H9 (cell line): Measurements from ENCODE around the gene NDUFA12. TPM values are rescaled to one million over a fixed set of nuclear protein-coding genes. Genes with fewer than 3 reads are reported as not detected.

Experiments
- DNase-seq: peaks from one replicate; pipeline ENCODE4 v3.0.0-alpha.2; 2017
- H2AFZ ChIP-seq: one replicate; pipeline ENCODE4 v1.6.1; 2013; ENCODE audit warnings: mild to moderate bottlenecking, low read length, control low read depth, moderate library complexity
- H2AK5ac ChIP-seq: 2 replicates; pipeline ENCODE4 v1.6.1; 2013; ENCODE audit warnings: low read length, control low read depth, mixed read lengths; ENCODE audit not compliant: insufficient read length
- H2BK120ac ChIP-seq: one replicate; pipeline ENCODE4 v1.6.1; 2013; ENCODE audit warnings: low read depth, mild to moderate bottlenecking, low read length, control low read depth, inconsistent platforms; ENCODE audit not compliant: poor library complexity, severe bottlenecking
- H2BK12ac ChIP-seq: 2 replicates; pipeline ENCODE4 v1.6.1; 2013; ENCODE audit warnings: low read length, control low read depth, mixed read lengths, low read depth; ENCODE audit not compliant: insufficient read length
- H2BK15ac ChIP-seq: 2 replicates; pipeline ENCODE4 v1.6.1; 2013; ENCODE audit warnings: low read depth, low read length, control low read depth
- H2BK20ac ChIP-seq: one replicate; pipeline ENCODE4 v1.6.1; 2013; ENCODE audit warnings: low read depth, mild to moderate bottlenecking, low read length, control low read depth, inconsistent platforms; ENCODE audit not compliant: poor library complexity, severe bottlenecking
- H2BK5ac ChIP-seq: 2 replicates; pipeline ENCODE4 v1.6.1; 2013; ENCODE audit warnings: low read length, control low read depth, mixed read lengths; ENCODE audit not compliant: insufficient read length
- H3K14ac ChIP-seq: 2 replicates; pipeline ENCODE4 v1.6.1; 2013; ENCODE audit warnings: low read length, control low read depth; ENCODE audit not compliant: insufficient read depth
- H3K18ac ChIP-seq: 2 replicates; pipeline ENCODE4 v1.6.1; 2013; ENCODE audit warnings: low read depth, mild to moderate bottlenecking, mixed read lengths, low read length, control low read depth; ENCODE audit not compliant: insufficient read length
- H3K23ac ChIP-seq: 2 replicates; pipeline ENCODE4 v1.6.1; 2013; ENCODE audit warnings: low read length, control low read depth, mixed read lengths, low read depth; ENCODE audit not compliant: insufficient read length
- H3K23me2 ChIP-seq: 2 replicates; pipeline ENCODE4 v1.6.1; 2013; ENCODE audit warnings: low read depth, mild to moderate bottlenecking, mixed read lengths, low read length, control low read depth; ENCODE audit not compliant: insufficient read length, poor library complexity, severe bottlenecking
- H3K27ac ChIP-seq: 2 replicates; pipeline ENCODE4 v1.5.1; 2013; ENCODE audit warnings: low read length, control low read depth, mixed read lengths, low read depth; ENCODE audit not compliant: insufficient read length
- H3K27me3 ChIP-seq: 2 replicates; pipeline ENCODE4 v1.6.1; 2013; ENCODE audit warnings: low read length, control low read depth, inconsistent platforms; ENCODE audit not compliant: insufficient read depth
- H3K4ac ChIP-seq: 2 replicates; pipeline ENCODE4 v1.6.1; 2013; ENCODE audit warnings: low read depth, mild to moderate bottlenecking, control low read depth, inconsistent platforms, low read length, moderate library complexity
- H3K4me1 ChIP-seq: 2 replicates; pipeline ENCODE4 v1.6.1; 2013; ENCODE audit warnings: low read length, control low read depth, inconsistent platforms; ENCODE audit not compliant: insufficient read depth
- H3K4me2 ChIP-seq: 2 replicates; pipeline ENCODE4 v1.6.1; 2013; ENCODE audit warnings: low read length, control low read depth, mixed read lengths; ENCODE audit not compliant: insufficient read length, insufficient read depth
- H3K56ac ChIP-seq: 2 replicates; pipeline ENCODE4 v1.6.1; 2013; ENCODE audit warnings: low read depth, mild to moderate bottlenecking, mixed read lengths, low read length, control low read depth; ENCODE audit not compliant: insufficient read length
- H3K79me1 ChIP-seq: 2 replicates; pipeline ENCODE4 v1.6.1; 2013; ENCODE audit warnings: low read depth, mild to moderate bottlenecking, moderate library complexity, low read length, control low read depth, inconsistent platforms; ENCODE audit not compliant: insufficient read depth, poor library complexity, severe bottlenecking
- H3K79me2 ChIP-seq: 2 replicates; pipeline ENCODE4 v1.6.1; 2013; ENCODE audit warnings: low read length, control low read depth, inconsistent platforms; ENCODE audit not compliant: insufficient read depth
- H3K9ac ChIP-seq: 2 replicates; pipeline ENCODE4 v1.6.1; 2013; ENCODE audit warnings: low read length, control low read depth, mixed read lengths; ENCODE audit not compliant: insufficient read length; ENCODE audit errors: extremely low read depth
- H3K9me3 ChIP-seq: one replicate; pipeline ENCODE4 v1.6.1; 2013; ENCODE audit warnings: low read depth, low read length, inconsistent platforms; ENCODE audit not compliant: control insufficient read depth
- H3T11ph ChIP-seq: one replicate; pipeline ENCODE4 v1.6.1; 2013; ENCODE audit warnings: mild to moderate bottlenecking, low read length, control low read depth, inconsistent platforms
- H4K20me1 ChIP-seq: one replicate; pipeline ENCODE4 v1.6.1; 2013; ENCODE audit not compliant: control insufficient read depth, insufficient read length, insufficient read depth
- H4K5ac ChIP-seq: 2 replicates; pipeline ENCODE4 v1.6.1; 2013; ENCODE audit warnings: low read depth, mild to moderate bottlenecking, mixed read lengths, low read length, control low read depth; ENCODE audit not compliant: insufficient read length
- H4K8ac ChIP-seq: replicated peaks from 2 replicates; pipeline ENCODE4 v1.6.1; 2013; ENCODE audit warnings: low read length, control low read depth, mixed read lengths, low read depth; ENCODE audit not compliant: insufficient read length
- H4K91ac ChIP-seq: 2 replicates; pipeline ENCODE4 v1.6.1; 2013; ENCODE audit warnings: low read depth, mild to moderate bottlenecking, moderate library complexity, mixed read lengths, low read length, control low read depth; ENCODE audit not compliant: insufficient read length
- H3K27ac Mint-ChIP-seq, 3 experiments: 2 replicates in 2 of 3; 3 replicates in 1 of 3; pipeline ENCODE4 v1.8.0; 2020 to 2021; ENCODE audit warnings: mixed read lengths in 3 of 3, mild to moderate bottlenecking in 1 of 3, moderate library complexity in 1 of 3
- H3K27me3 Mint-ChIP-seq: 2 replicates; pipeline ENCODE4 v1.8.0; 2021; ENCODE audit warnings: low read depth, mild to moderate bottlenecking, moderate library complexity, mixed read lengths
- H3K36me3 Mint-ChIP-seq, 3 experiments: 2 replicates in 2 of 3; 3 replicates in 1 of 3; pipeline ENCODE4 v1.8.0; 2020 to 2021; ENCODE audit warnings: low read depth in 3 of 3, mixed read lengths in 3 of 3; ENCODE audit not compliant: insufficient read depth in 1 of 3
- H3K4me1 Mint-ChIP-seq, 2 experiments: 2 replicates each; pipeline ENCODE4 v1.8.0; 2020; ENCODE audit warnings: mixed read lengths in 2 of 2
- H3K4me3 Mint-ChIP-seq, 2 experiments: 2 replicates in 1 of 2; 3 replicates in 1 of 2; pipeline ENCODE4 v1.8.0; 2020 to 2021; ENCODE audit warnings: mild to moderate bottlenecking in 2 of 2, mixed read lengths in 2 of 2, moderate library complexity in 1 of 2
- H3K9me3 Mint-ChIP-seq, 2 experiments: 2 replicates in 1 of 2; 3 replicates in 1 of 2; pipeline ENCODE4 v1.8.0; 2020; ENCODE audit warnings: mild to moderate bottlenecking in 2 of 2, mixed read lengths in 2 of 2, moderate library complexity in 1 of 2
- WGBS: extraction: QIAGEN DNeasy Blood & Tissue Kit; methylation state at CpG from one replicate; pipeline ENCODE4 v1.1.7; 2013; ENCODE audit warnings: missing lambda C conversion rate, low lambda C conversion rate, mixed read lengths; ENCODE audit not compliant: insufficient read length; ENCODE audit errors: extremely low coverage; 5-methylcytosine and 5-hydroxymethylcytosine counted together
- total RNA-seq: library from RNA; stranded (reverse); gene quantifications from 2 replicates; pipeline ENCODE4 v1.2.1, GENCODE V29; 2021
- TF ChIP-seq, protein P1 (sequence below): fragments of 200-600 bp; sonication (generic); conservative IDR thresholded peaks from 3 replicates; pipeline ENCODE4 v1.8.0; 2021; ENCODE audit warnings: antibody characterized with exemption, mild to moderate bottlenecking

The NDUFA12 gene
- total RNA-seq, 1 experiment from 2014 or later = 104 TPM

DNA sequence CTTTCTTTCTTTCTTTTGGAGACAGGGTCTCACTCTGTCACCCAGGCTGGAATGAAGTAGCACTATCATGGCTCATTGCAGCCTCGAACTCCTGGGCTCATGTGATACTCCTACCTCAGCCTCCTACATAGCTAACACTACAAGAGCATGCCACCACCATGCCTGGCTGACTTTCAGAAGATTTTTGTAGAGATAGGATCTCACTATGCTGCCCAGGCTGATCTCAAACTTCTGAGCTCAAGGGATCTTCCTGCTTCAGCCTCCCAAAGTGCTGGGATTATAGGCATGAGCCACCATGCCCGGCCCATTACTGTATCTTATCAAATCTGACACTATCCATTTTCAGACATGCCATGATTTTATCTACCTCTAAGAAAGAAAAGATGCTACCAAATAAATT is 31.6 kb downstream of the NDUFA12 start:
- Histone ChIP-seq H3K9ac (no peak overlapping the region), H2BK5ac (no peak overlapping the region), H3K14ac (no peak overlapping the region), H3K23me2 (no peaks in the 10 kb centered on the region), H3K56ac (no peak overlapping the region), H3T11ph (no peak overlapping the region), H2BK120ac (no peak overlapping the region), H2AK5ac (no peak overlapping the region), H3K27me3 (no peaks in the 10 kb centered on the region), H2BK12ac (no peak overlapping the region), H4K8ac (no peak overlapping the region), H3K79me1 (peaks cover 2% of the 10 kb centered on the region), H2BK15ac (no peak overlapping the region), H3K79me2 (no peaks in the 10 kb centered on the region), H4K91ac (no peak overlapping the region), H3K9me3 (no peaks in the 10 kb centered on the region), H2AFZ (no peak overlapping the region), H3K18ac (no peak overlapping the region), H3K4me1 (no peaks in the 10 kb centered on the region), H3K27ac (no peak overlapping the region), H3K4ac (no peak overlapping the region), H4K5ac (no peak overlapping the region), H4K20me1 (no peaks in the 10 kb centered on the region), H2BK20ac (no peak overlapping the region), H3K4me2 (no peak overlapping the region), H3K23ac (no peak overlapping the region)
- no peak for DNase-seq
- no CpG with 5 or more reads among the region's 2 CpGs for WGBS
- Mint-ChIP-seq H3K36me3 (peaks cover 0 to 8% (median 0%) of the 10 kb centered on the region in 3 experiments; a peak in 2 of 7 replicates), H3K27ac (no peak overlapping the region; a peak in 1 of 7 replicates), H3K4me1 (no peaks in the 10 kb centered on the region), H3K4me3 (no peak overlapping the region), H3K27me3 (no peaks in the 10 kb centered on the region), H3K9me3 (no peaks in the 10 kb centered on the region)
- TF ChIP-seq, protein P1, sequence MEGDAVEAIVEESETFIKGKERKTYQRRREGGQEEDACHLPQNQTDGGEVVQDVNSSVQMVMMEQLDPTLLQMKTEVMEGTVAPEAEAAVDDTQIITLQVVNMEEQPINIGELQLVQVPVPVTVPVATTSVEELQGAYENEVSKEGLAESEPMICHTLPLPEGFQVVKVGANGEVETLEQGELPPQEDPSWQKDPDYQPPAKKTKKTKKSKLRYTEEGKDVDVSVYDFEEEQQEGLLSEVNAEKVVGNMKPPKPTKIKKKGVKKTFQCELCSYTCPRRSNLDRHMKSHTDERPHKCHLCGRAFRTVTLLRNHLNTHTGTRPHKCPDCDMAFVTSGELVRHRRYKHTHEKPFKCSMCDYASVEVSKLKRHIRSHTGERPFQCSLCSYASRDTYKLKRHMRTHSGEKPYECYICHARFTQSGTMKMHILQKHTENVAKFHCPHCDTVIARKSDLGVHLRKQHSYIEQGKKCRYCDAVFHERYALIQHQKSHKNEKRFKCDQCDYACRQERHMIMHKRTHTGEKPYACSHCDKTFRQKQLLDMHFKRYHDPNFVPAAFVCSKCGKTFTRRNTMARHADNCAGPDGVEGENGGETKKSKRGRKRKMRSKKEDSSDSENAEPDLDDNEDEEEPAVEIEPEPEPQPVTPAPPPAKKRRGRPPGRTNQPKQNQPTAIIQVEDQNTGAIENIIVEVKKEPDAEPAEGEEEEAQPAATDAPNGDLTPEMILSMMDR = no peak
